IPS-20b (cell line): ENCODE results near the gene ELP1.

Experiments used
- H3K27ac ChIP-seq: one replicate; pipeline ENCODE4 v1.5.1; 2013; ENCODE audit warnings: low read length
- H3K27me3 ChIP-seq: 2 replicates; pipeline ENCODE4 v1.6.1; 2013; ENCODE audit warnings: mild to moderate bottlenecking, low read length, inconsistent platforms; ENCODE audit not compliant: insufficient read depth
- H3K36me3 ChIP-seq: 2 replicates; pipeline ENCODE4 v1.6.1; 2013; ENCODE audit warnings: low read depth, mild to moderate bottlenecking, inconsistent platforms, low read length, moderate library complexity; ENCODE audit not compliant: insufficient read depth
- H3K4me1 ChIP-seq: 2 replicates; pipeline ENCODE4 v1.6.1; 2013; ENCODE audit warnings: mild to moderate bottlenecking, control low read depth, inconsistent platforms, low read length, moderate library complexity; ENCODE audit not compliant: insufficient read depth
- H3K4me3 ChIP-seq: 2 replicates; pipeline ENCODE4 v1.5.1; 2013; ENCODE audit warnings: mild to moderate bottlenecking, low read length, inconsistent platforms
- H3K9ac ChIP-seq: 2 replicates; pipeline ENCODE4 v1.6.1; 2013; ENCODE audit warnings: low read depth, mild to moderate bottlenecking, inconsistent platforms, low read length, moderate library complexity
- H3K9me3 ChIP-seq: 2 replicates; pipeline ENCODE4 v1.6.1; 2013; ENCODE audit warnings: mild to moderate bottlenecking, low read depth, low read length, inconsistent platforms; ENCODE audit not compliant: insufficient read depth

Gene ELP1

DNA sequence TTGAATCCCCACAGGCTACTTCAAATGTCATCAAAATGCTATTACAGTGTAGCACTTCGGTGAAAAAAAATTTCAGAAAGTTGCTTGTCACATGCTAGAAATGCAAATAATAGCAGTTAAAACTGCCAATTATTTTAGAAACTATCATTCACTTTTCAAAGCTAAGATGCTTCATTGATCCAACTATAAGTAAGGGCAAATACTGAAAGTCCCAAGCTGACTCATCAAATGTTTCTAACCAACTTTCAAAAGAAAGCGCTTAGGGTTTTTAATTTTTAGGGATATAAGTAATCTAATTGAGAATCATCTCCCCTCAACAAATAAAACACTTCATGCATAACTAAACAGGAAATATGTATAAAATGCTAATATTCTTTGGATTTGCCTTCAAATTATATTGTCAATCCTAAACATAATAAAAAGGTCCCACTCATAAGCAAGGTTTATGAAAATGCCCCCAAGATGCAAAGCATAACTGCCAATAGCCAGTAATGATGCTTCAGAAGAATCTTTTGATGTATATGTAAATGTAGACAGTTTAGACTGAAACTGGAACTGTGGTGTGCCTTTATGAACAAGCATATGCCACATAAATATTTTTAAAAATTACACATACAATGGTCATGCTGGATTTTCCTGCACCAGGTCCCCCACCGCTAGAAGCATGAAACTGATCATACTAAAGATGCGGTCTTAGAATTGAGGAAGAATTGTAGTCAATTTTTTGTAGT lies 59.7 kb downstream of the ELP1 start:
- Histone ChIP-seq H3K4me3 (no peak overlapping the region), H3K9me3 (no peaks in the 10 kb centered on the region), H3K36me3 (peaks cover 90% of the 10 kb centered on the region), H3K27ac (no peak overlapping the region), H3K27me3 (no peaks in the 10 kb centered on the region), H3K9ac (no peak overlapping the region), H3K4me1 (no peaks in the 10 kb centered on the region)

DNA sequence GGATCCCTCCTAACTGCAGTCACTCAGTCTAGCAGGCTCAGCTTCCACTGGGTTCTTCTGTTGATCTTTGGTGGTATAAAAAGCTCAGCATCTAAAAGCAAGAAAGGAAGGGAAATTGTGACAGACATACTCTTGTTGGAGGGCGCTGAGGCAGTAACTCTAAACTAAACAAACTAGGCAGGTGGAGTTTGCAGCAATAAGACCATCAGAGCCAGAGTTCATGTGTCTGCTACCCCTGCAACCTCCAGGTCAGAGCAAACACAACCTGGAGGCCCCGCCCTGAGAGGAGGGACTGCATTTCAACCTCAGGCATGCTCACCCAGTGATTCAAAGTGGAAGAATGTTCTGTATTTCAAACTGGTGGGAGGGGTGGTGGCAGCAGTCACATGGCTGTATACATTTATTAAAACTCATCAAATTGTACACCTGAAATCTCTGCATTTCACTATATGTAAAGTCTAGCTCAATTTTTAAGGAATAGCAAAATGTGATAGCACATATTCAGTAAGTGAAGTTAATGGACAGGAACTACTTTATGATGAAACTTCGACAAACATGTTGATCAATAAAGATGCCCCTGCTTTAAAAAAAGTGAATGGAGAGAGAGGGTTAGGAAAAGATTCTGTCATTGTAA lies 64.7 kb downstream of the ELP1 start:
- Histone ChIP-seq H3K27me3 (no peaks in the 10 kb centered on the region), H3K36me3 (peaks cover 66% of the 10 kb centered on the region), H3K27ac (no peak overlapping the region), H3K9me3 (no peaks in the 10 kb centered on the region), H3K9ac (no peak overlapping the region), H3K4me1 (no peaks in the 10 kb centered on the region), H3K4me3 (no peak overlapping the region)

DNA sequence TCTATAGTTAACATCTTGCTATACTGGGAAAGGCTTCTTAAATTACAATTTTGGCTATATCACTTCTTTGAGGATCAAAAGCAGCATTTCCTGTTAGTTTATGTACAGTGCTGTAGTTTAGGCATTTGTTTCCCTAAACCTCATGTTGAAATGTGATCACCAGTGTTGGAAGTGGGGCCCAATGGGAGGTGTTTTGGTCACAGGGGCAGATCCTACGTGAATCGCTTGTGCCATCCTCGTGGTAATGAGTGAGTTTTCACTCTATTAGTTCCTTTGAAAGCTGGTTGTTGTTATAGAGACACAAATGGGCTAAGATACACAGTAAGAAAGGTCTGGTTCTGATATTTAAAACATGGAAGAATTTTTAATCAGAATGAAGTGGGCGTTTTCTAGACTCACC lies 66.1 kb downstream of the ELP1 start:
- Histone ChIP-seq H3K27ac (no peak overlapping the region), H3K9me3 (no peaks in the 10 kb centered on the region), H3K36me3 (peaks cover 53% of the 10 kb centered on the region), H3K27me3 (no peaks in the 10 kb centered on the region), H3K4me1 (no peaks in the 10 kb centered on the region), H3K4me3 (no peak overlapping the region), H3K9ac (no peak overlapping the region)

DNA sequence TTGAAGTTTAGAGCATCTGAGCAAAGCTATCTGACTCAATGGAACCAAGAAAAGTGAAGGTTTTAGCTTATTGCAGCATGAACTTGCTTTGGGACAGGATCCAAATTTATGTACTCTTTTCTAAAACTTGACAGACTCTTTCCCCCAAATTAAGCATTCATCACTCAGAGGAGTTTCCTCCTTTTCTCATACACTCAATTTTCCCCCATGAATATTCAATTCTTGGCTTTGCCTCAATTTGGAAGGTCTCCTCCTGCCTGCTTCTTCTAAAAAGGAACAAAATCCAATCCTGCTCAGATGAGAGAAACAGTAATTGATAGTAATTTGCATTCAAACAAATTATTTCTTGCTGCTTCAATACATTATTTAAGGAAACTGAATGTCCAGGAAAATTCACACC lies 66.8 kb downstream of the ELP1 start:
- Histone ChIP-seq H3K4me3 (no peak overlapping the region), H3K4me1 (no peaks in the 10 kb centered on the region), H3K9me3 (no peaks in the 10 kb centered on the region), H3K27ac (no peak overlapping the region), H3K27me3 (no peaks in the 10 kb centered on the region), H3K36me3 (peaks cover 48% of the 10 kb centered on the region), H3K9ac (no peak overlapping the region)

DNA sequence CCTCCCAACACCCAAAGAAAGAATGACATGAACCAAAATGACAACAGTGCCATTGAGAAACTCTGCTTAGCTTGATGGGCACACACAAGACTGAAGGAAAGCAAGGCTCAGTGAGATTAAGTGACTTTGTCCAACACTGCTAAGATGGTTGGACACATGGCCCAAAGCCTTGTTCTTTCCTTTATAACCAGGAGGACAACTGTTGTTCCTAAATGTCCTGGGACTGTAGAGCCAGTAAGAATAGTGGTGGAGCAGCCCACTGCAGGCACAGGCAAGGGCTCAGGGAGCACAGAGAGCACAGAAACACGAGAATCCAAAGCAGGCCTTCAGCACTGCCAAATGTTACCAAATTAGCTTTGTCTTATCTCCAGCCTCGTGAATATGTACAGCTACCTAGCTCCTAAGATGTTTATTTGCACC lies 67.9 kb downstream of the ELP1 start:
- Histone ChIP-seq H3K27ac (no peak overlapping the region), H3K36me3 (peaks cover 37% of the 10 kb centered on the region), H3K4me1 (no peaks in the 10 kb centered on the region)

DNA sequence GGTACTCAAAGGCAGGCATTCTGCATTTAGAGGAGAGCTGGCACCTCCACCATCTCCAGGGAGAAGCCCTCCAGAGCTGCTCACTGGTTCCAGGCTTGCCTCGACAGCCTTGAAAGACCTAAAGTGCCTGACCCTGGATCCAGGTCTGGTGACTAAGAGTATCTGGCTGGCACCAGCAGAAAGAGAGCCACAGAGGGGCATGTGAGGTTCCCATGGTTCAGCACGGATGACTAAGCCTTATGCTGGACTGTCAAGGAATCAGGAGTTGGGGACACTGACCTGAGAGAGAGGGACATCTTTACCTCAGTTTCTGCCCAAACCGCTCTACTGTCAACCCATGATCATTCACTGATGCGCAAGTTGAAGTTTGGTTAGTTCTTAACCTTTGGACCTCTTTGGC lies 68.9 kb downstream of the ELP1 start:
- no peak overlapping the region for H3K27ac ChIP-seq
- peaks cover 29% of the 10 kb centered on the region; the same call in 1 of the 2 replicates for H3K36me3 ChIP-seq
- no peak overlapping the region for H3K9ac ChIP-seq
- no peaks in the 10 kb centered on the region for H3K9me3 ChIP-seq
- no peak overlapping the region for H3K4me3 ChIP-seq
- H3K27me3 ChIP-seq = no peaks in the 10 kb centered on the region
- H3K4me1 ChIP-seq = no peaks in the 10 kb centered on the region

More for the DNA sequence above, 67.9 kb downstream of the ELP1 start:
- H3K4me3 ChIP-seq = no peak overlapping the region
- H3K27me3 ChIP-seq = no peaks in the 10 kb centered on the region
- no peak overlapping the region for H3K9ac ChIP-seq
- no peaks in the 10 kb centered on the region for H3K9me3 ChIP-seq

DNA sequence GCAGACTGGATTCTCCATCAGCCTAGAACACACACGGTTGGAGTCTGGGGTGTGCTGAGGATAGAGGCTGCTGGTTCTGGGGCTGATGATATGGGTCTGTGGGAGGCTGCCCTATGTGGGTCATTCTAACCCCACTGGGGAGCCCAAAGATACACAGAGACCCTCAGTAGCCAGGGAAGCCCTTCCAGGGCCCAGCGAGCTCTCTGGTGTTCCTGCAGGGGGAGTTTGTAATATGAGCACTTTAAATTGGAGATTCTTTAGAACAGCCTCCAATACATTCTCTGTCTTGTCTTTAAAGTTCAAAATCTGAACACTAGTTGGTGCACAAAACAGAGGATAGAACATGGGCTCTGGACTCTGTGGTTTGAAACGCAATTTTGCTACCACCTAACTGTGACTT lies 69.5 kb downstream of the ELP1 start:
- Histone ChIP-seq H3K27ac (no peak overlapping the region), H3K36me3 (peaks cover 23% of the 10 kb centered on the region; the same call in 1 of the 2 replicates), H3K9ac (no peak overlapping the region), H3K4me3 (no peak overlapping the region), H3K27me3 (no peaks in the 10 kb centered on the region), H3K9me3 (no peaks in the 10 kb centered on the region), H3K4me1 (no peaks in the 10 kb centered on the region)

DNA sequence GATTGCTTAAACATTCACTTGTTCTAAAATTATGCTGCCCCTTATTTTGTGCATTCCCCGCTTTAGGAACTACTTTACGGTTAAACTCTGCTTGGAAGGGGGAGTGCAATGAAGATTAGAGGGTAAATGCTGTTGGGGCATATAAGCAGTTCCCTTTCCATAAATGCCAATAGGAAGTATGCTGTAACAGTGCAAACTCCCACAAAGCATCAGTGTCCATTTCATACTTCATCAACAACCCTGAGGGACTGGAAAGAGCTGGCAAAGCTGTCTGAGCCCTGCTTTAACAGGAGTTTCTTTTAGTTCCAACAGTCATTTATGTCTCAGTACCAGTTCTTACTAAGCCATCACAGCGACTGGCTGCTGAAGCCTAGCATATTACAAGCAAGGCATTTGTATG lies 70.0 kb downstream of the ELP1 start:
- H3K4me1 ChIP-seq = no peaks in the 10 kb centered on the region
- peaks cover 18% of the 10 kb centered on the region; the same call in 1 of the 2 replicates for H3K36me3 ChIP-seq
- H3K27me3 ChIP-seq = no peaks in the 10 kb centered on the region
- H3K4me3 ChIP-seq = no peak overlapping the region
- H3K27ac ChIP-seq = no peak overlapping the region
- H3K9ac ChIP-seq = no peak overlapping the region; the same call in 1 of the 2 replicates
- no peaks in the 10 kb centered on the region for H3K9me3 ChIP-seq

DNA sequence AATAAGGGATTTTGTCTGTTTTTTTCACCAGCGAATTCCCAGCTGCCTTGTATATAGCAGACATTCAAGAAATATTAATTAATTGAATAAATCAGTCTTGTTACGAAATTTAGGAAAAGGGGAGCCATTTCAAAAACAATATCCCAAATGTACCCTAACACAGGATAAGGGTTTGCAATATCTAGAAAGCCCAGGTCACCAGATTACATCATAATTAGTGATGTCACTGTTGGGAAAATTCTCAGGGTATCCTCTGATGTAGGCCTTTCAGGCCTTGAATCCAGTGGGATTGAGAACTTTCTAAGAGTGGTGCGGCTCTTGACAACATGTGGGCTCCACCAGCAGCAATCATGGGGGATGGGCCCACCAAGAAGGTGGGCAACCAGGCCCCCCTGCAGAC lies 71.9 kb downstream of the ELP1 start, which contains the start of gene ACTL7A:
Gene ACTL7A (plus strand): TSS at position 270 of the 400 bp plus-strand sequence. CDS start 57 bp downstream, at position 327.
- H3K9me3 ChIP-seq = no peaks in the 10 kb centered on the region
- H3K4me1 ChIP-seq = no peaks in the 10 kb centered on the region
- H3K36me3 ChIP-seq = no peaks in the 10 kb centered on the region; the same call in 1 of the 2 replicates
- no peak within 1 kb of the TSS for H3K27ac ChIP-seq
- H3K27me3 ChIP-seq = no peaks in the 10 kb centered on the region
- no peak within 1 kb of the TSS for H3K4me3 ChIP-seq
- H3K9ac ChIP-seq = no peak within 1 kb of the TSS

DNA sequence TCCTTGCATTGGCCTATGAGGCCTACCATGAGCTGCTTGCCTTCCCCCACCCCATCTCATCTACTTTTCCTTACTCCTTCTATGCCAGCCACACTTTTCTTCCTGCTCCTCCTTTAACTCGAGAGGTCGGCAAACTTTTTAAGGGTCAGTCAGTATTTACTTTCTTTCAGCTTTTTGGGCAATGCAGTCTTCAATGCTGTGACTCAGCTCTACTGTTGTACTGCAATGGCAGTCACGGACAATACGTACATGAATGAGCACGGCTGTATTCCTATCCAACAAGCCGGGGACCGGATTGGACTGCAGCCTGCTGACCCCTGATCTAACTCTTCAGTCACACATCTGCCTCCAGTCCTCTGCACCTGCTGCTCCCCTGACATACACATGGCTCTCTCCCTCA lies 72.5 kb downstream of the ELP1 start:
- Histone ChIP-seq H3K36me3 (no peaks in the 10 kb centered on the region), H3K4me3 (no peak overlapping the region), H3K9me3 (no peaks in the 10 kb centered on the region), H3K4me1 (no peaks in the 10 kb centered on the region), H3K27me3 (no peaks in the 10 kb centered on the region), H3K9ac (no peak overlapping the region), H3K27ac (no peak overlapping the region)

DNA sequence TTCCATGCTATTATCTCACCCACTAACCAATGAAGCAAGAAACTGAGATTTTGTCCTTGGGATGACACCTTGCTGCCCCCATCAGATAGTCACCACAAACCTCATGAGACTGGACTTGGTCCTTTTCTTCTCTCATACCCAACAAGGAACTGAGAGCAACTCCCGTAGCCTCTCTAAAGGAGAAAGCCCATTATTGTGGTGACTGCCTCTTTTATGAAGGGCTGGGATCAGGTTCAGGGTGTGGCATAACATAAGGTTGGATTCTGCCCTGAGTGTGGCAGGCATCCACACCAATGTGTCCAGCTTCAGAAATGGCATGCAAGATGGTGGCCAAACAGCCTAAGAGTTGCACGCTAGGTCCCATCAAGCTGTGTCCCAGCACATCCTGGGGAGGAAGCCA lies 73.2 kb downstream of the ELP1 start:
- H3K4me3 ChIP-seq = no peak overlapping the region
- H3K27ac ChIP-seq = no peak overlapping the region
- H3K36me3 ChIP-seq = no peaks in the 10 kb centered on the region
- no peaks in the 10 kb centered on the region for H3K4me1 ChIP-seq
- no peak overlapping the region for H3K9ac ChIP-seq
- no peaks in the 10 kb centered on the region for H3K9me3 ChIP-seq
- H3K27me3 ChIP-seq = no peaks in the 10 kb centered on the region

DNA sequence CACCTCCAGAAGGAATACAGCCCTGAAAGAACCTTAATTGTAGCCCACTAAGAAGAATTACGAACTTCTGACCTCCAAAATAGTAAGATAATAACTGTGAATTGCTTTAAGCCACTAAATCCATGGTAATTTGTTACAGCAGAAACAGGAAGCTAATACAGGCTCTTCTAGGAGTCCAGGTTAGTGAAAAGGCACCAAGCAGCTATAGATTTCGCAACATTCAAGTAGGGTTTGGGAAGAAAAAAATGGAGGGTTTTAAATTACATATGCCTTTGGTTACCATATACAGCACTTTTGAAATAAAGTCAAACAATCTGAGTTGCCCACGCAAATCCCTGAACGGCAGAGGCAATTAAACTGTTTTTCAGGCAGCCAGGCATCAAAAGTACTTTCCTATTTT lies 73.6 kb downstream of the ELP1 start:
- H3K4me1 ChIP-seq = no peaks in the 10 kb centered on the region

More for the DNA sequence above, 73.6 kb downstream of the ELP1 start:
- Histone ChIP-seq H3K9me3 (no peaks in the 10 kb centered on the region), H3K36me3 (no peaks in the 10 kb centered on the region), H3K27me3 (no peaks in the 10 kb centered on the region), H3K9ac (no peak overlapping the region), H3K4me3 (no peak overlapping the region), H3K27ac (no peak overlapping the region)
